Keratinocyte (primary cell): ENCODE data around the gene RFFL. TPM values are rescaled to one million over a fixed set of nuclear protein-coding genes. Genes with fewer than 3 reads are reported as not detected.

Experiments used
- DNase-seq: peaks from one replicate; pipeline ENCODE4 v3.0.0-alpha.2; 2011; ENCODE audit warnings: low read depth, missing footprints, low spot score
- FAIRE-seq: peaks from 2 replicates; lab custom pipeline; 2011; peaks lifted over from hg19 to GRCh38; lab: Jason Lieb, UNC
- H2AFZ ChIP-seq: 2 replicates; pipeline ENCODE4 v1.6.0; 2012; ENCODE audit warnings: low read length, control low read depth, inconsistent platforms; ENCODE audit not compliant: control insufficient read depth
- H3K27ac ChIP-seq: 2 replicates; pipeline ENCODE4 v1.5.1; 2011; ENCODE audit warnings: low read length; ENCODE audit not compliant: control insufficient read depth, insufficient read depth
- H3K27me3 ChIP-seq: 3 replicates; pipeline ENCODE4 v1.6.0; 2011; ENCODE audit warnings: low read length; ENCODE audit not compliant: control insufficient read depth, insufficient read depth; ENCODE audit errors: extremely low read depth
- H3K36me3 ChIP-seq, 2 experiments: 2 replicates in 1 of 2; 3 replicates in 1 of 2; pipeline ENCODE4 v1.5.1; 2011; ENCODE audit warnings: low read length in 2 of 2, mild to moderate bottlenecking in 1 of 2; ENCODE audit not compliant: control insufficient read depth in 2 of 2, insufficient read depth in 2 of 2; ENCODE audit errors: extremely low read depth in 1 of 2
- H3K4me1 ChIP-seq: 3 replicates; pipeline ENCODE4 v1.5.1; 2011; ENCODE audit warnings: low read length; ENCODE audit not compliant: control insufficient read depth, insufficient read depth; ENCODE audit errors: extremely low read depth
- H3K4me2 ChIP-seq: 3 replicates; pipeline ENCODE4 v1.6.0; 2011; ENCODE audit warnings: low read depth, low read length; ENCODE audit not compliant: control insufficient read depth, insufficient read depth; ENCODE audit errors: extremely low read depth
- H3K4me3 ChIP-seq, 3 experiments: fragments of 200-600 bp in 1 of 3; sonication (generic) in 1 of 3; 2 replicates in 2 of 3; 3 replicates in 1 of 3; pipeline ENCODE4 v1.5.1; 2011 to 2016; ENCODE audit warnings: low read length in 3 of 3, mild to moderate bottlenecking in 3 of 3, control low read depth in 2 of 3, inconsistent platforms in 1 of 3, low read depth in 1 of 3, mixed read lengths in 1 of 3, mixed run types in 1 of 3, moderate library complexity in 1 of 3; ENCODE audit not compliant: control insufficient read depth in 2 of 3, insufficient read depth in 2 of 3; ENCODE audit errors: extremely low read depth in 1 of 3
- H3K79me2 ChIP-seq: 2 replicates; pipeline ENCODE4 v1.6.0; 2012; ENCODE audit warnings: low read length; ENCODE audit not compliant: control insufficient read depth, insufficient read depth
- H3K9ac ChIP-seq: 3 replicates; pipeline ENCODE4 v1.6.0; 2011; ENCODE audit warnings: low read length; ENCODE audit not compliant: control insufficient read depth, insufficient read depth; ENCODE audit errors: extremely low read depth
- H3K9me1 ChIP-seq: 3 replicates; pipeline ENCODE4 v1.6.0; 2011; ENCODE audit warnings: low read length; ENCODE audit not compliant: control insufficient read depth, insufficient read depth; ENCODE audit errors: extremely low read depth
- H3K9me3 ChIP-seq: 2 replicates; pipeline ENCODE4 v1.5.1; 2012; ENCODE audit warnings: low read depth, low read length; ENCODE audit not compliant: control insufficient read depth
- H4K20me1 ChIP-seq: 3 replicates; pipeline ENCODE4 v1.6.0; 2011; ENCODE audit warnings: low read length; ENCODE audit not compliant: control insufficient read depth, insufficient read depth; ENCODE audit errors: extremely low read depth
- EZH2 ChIP-seq: IDR thresholded peaks from one replicate; pipeline ENCODE4 v1.6.1; 2012; ENCODE audit warnings: inconsistent platforms, mild to moderate bottlenecking, low read length, moderate library complexity
- dilution Hi-C: fragments of 300-500 bp; cut with MboI; formaldehyde crosslinking; loops from one replicate; pipeline ENCODE4 v1.7.0; 2020; ENCODE audit warnings: low sequenced_read_pairs; ENCODE audit not compliant: extremely low pct_ligation_motif_present
- polyA plus RNA-seq, 5 experiments: library from polyadenylated mRNA; depleted of rRNA in 3 of 5; stranded (reverse) in 3 of 5; stranded (forward) in 1 of 5; unstranded in 1 of 5; fragments of >200 nt; gene quantifications; 1 replicate in 1 of 5; 2 replicates in 3 of 5; 3 replicates in 1 of 5; pipeline versions ENCODE4 v1.2.1 to v1.2.3, GENCODE V29; 2011 to 2012; ENCODE audit warnings: missing spikeins in 2 of 5, low read depth in 1 of 5, low replicate concordance in 1 of 5
- TF ChIP-seq, protein P1 (sequence below), 3 experiments: IDR thresholded peaks in 1 of 3; conservative IDR thresholded peaks in 1 of 3; optimal IDR thresholded peaks in 1 of 3; 2 replicates in 2 of 3; 3 replicates in 1 of 3; pipeline versions ENCODE3 to v1.5.1; 2011; ENCODE audit warnings: low read length in 3 of 3, mild to moderate bottlenecking in 3 of 3, moderate library complexity in 2 of 3, control low read depth in 1 of 3, inconsistent platforms in 1 of 3; ENCODE audit not compliant: insufficient read depth in 2 of 3; ENCODE audit errors: extremely low read depth in 1 of 3

RFFL gene
- polyA plus RNA-seq, 1 donor (not counting 4 experiments of a cell fraction or from before 2014, with no cell fraction given), result 13.5 TPM

DNA sequence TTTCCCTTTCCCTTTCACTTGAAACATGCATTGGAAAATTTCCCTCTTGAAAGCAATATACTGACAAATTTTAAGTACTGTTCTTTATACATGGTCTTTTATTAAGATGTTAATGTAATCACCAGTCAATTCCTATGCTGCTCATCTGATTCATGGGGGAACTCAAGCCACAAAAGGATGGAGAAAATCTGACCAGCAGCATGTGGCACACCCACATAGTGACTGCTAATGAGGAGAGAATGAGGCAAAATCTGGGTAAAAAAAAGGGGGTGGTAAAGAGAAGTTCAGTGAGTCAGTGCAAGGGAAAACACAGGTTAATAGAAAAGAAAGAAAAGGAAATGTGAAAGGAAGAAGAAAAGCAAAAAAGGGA lies 11.3 kb downstream of the RFFL start:
- Histone ChIP-seq H3K9me1 (no peaks in the 10 kb centered on the region), H3K4me2 (no peak overlapping the region), H3K79me2 (peaks cover 16% of the 10 kb centered on the region), H3K4me1 (peaks cover 4% of the 10 kb centered on the region), H3K36me3 (peaks cover 0 to 2% of the 10 kb centered on the region in 2 experiments), H4K20me1 (no peaks in the 10 kb centered on the region), H3K4me3 (no peak overlapping the region), H3K27me3 (no peaks in the 10 kb centered on the region), H2AFZ (no peak overlapping the region), H3K9ac (no peak overlapping the region), H3K9me3 (no peaks in the 10 kb centered on the region), H3K27ac (no peak overlapping the region)
- dilution Hi-C loops, result no loop called here
- DNase-seq, result no peak
- TF ChIP-seq EZH2, result no peak
- TF ChIP-seq, protein P1, sequence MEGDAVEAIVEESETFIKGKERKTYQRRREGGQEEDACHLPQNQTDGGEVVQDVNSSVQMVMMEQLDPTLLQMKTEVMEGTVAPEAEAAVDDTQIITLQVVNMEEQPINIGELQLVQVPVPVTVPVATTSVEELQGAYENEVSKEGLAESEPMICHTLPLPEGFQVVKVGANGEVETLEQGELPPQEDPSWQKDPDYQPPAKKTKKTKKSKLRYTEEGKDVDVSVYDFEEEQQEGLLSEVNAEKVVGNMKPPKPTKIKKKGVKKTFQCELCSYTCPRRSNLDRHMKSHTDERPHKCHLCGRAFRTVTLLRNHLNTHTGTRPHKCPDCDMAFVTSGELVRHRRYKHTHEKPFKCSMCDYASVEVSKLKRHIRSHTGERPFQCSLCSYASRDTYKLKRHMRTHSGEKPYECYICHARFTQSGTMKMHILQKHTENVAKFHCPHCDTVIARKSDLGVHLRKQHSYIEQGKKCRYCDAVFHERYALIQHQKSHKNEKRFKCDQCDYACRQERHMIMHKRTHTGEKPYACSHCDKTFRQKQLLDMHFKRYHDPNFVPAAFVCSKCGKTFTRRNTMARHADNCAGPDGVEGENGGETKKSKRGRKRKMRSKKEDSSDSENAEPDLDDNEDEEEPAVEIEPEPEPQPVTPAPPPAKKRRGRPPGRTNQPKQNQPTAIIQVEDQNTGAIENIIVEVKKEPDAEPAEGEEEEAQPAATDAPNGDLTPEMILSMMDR (optimal IDR thresholded peaks at IDR 0.05 in 1 of 3, IDR thresholded peaks at IDR 0.05 in 1 of 3, conservative IDR thresholded peaks at IDR 0.05 in 1 of 3; ENCODE audit: extremely low read depth in 1 of 3, insufficient read depth in 2 of 3, low read length in 3 of 3), result no peak
- no peak for FAIRE-seq

DNA sequence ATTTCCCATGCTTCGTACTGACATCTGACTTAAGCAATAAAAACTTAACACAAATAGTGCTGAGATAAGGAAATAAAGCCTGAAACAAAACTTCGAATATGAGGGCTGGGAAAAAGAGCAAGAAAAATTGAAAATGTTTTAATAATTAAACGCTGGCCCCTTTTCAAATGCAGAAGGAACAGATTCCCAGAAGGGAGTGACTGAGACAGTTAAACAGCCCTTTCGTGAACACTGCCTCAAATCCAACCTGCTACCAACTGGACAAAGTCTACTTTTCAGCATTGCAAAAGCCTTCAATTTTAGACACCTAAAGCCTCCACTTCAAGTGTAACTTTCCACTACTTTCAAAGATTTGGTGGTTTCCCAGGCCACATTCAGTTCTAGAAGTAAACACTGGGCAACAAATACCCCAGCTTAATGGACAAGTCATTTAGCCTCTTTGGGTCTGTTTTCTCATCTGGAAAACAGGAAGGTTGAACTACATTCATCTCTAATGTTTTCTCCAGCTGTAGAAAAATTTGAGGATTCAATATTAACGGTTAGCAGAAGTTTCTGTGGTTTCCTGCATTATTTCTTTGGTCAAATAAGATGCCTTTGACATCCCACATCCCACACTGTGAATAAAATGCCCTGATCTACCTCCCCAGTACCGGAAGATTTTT lies 11.8 kb downstream of the RFFL start:
- Histone ChIP-seq H3K4me1 (peaks cover 3% of the 10 kb centered on the region), H3K4me2 (no peak overlapping the region), H3K9me3 (no peaks in the 10 kb centered on the region), H4K20me1 (no peaks in the 10 kb centered on the region), H2AFZ (no peak overlapping the region), H3K27ac (no peak overlapping the region), H3K9me1 (no peaks in the 10 kb centered on the region), H3K36me3 (peaks cover 0 to 2% of the 10 kb centered on the region in 2 experiments), H3K79me2 (peaks cover 14% of the 10 kb centered on the region), H3K9ac (no peak overlapping the region), H3K27me3 (no peaks in the 10 kb centered on the region), H3K4me3 (no peak overlapping the region)
- dilution Hi-C loops, result no loop called here
- TF ChIP-seq EZH2, result no peak
- TF ChIP-seq, protein P1 (optimal IDR thresholded peaks at IDR 0.05 in 1 of 3, IDR thresholded peaks at IDR 0.05 in 1 of 3, conservative IDR thresholded peaks at IDR 0.05 in 1 of 3; ENCODE audit: extremely low read depth in 1 of 3, insufficient read depth in 2 of 3, low read length in 3 of 3), result no peak
- DNase-seq, result no peak
- no peak for FAIRE-seq
